Stomach smooth muscle (tissue), 2 donors: ENCODE measurements around the gene TBC1D1.
A peak's percentile ranks its signal among the peaks of the same experiment; 100 is the strongest.

ENCODE experiments used
- H3K27ac ChIP-seq: one replicate; pipeline ENCODE4 v1.7.0; 2013; ENCODE audit warnings: mild to moderate bottlenecking, low read length, inconsistent platforms
- H3K27me3 ChIP-seq, 2 donors: one replicate each; pipeline ENCODE4 v1.7.0; 2013; ENCODE audit warnings: low read length in 2 of 2; ENCODE audit not compliant: insufficient read depth in 2 of 2, control insufficient read depth in 1 of 2
- H3K36me3 ChIP-seq, 2 donors: one replicate each; pipeline ENCODE4 v1.7.0; 2013; ENCODE audit warnings: low read length in 2 of 2; ENCODE audit not compliant: control insufficient read depth in 2 of 2, insufficient read depth in 2 of 2
- H3K4me1 ChIP-seq: one replicate; pipeline ENCODE4 v1.7.0; 2013; ENCODE audit warnings: low read length; ENCODE audit not compliant: control insufficient read depth, insufficient read depth
- H3K4me3 ChIP-seq, 2 donors: one replicate each; pipeline ENCODE4 v1.7.0; 2013; ENCODE audit warnings: low read length in 2 of 2
- H3K9ac ChIP-seq, 2 donors: one replicate each; pipeline ENCODE4 v1.7.0; 2013; ENCODE audit warnings: low read length in 2 of 2, mild to moderate bottlenecking in 1 of 2
- H3K9me3 ChIP-seq, 2 donors: one replicate each; pipeline ENCODE4 v1.7.0; 2013; ENCODE audit warnings: low read length in 2 of 2; ENCODE audit not compliant: control insufficient read depth in 2 of 2
- donor health status: healthy.
- donor health status: Pancreatic carcinoma.

TBC1D1 gene

DNA sequence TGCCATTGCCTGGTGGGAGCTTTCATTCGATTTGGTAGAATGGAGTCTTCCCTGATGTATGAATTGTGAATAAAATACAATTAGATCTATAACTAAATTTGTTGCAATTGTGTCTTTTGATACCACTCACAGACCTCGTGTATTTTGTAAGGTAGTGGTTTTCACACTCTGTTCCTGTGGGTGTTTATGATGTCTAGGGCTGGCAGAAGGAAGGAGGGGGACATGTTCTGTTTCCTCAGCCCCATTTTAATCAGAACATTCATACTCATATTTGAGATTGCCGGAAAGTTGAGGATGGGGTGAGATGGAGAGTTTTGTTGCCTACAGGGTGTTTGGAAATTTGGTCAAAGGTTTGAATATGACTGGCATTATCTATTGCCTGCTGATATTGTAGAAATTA lies 112.2 kb downstream of the TBC1D1 start:
- H3K9me3 ChIP-seq, result no peaks in the 10 kb centered on the region
- no peaks in the 10 kb centered on the region for H3K36me3 ChIP-seq
- H3K27me3 ChIP-seq, result no peaks in the 10 kb centered on the region
- H3K4me1 ChIP-seq, result peaks cover 32% of the 10 kb centered on the region
- H3K4me3 ChIP-seq, result no peak overlapping the region
- H3K9ac ChIP-seq, result no peak overlapping the region
- H3K27ac ChIP-seq, result no peak overlapping the region

GRCh38 chr4:38003628-38004027 lies 112.7 kb downstream of the TBC1D1 start:
- Histone ChIP-seq H3K27me3 (no peaks in the 10 kb centered on the region), H3K36me3 (no peaks in the 10 kb centered on the region), H3K4me3 (no peak overlapping the region), H3K4me1 (peaks cover 30% of the 10 kb centered on the region), H3K9ac (no peak overlapping the region), H3K9me3 (no peaks in the 10 kb centered on the region), H3K27ac (no peak overlapping the region)

- no peaks in the 10 kb centered on the region for H3K27me3 ChIP-seq
- peaks cover 28% of the 10 kb centered on the region for H3K4me1 ChIP-seq
- no peak overlapping the region for H3K27ac ChIP-seq
- H3K36me3 ChIP-seq, result no peaks in the 10 kb centered on the region
- H3K9me3 ChIP-seq, result no peaks in the 10 kb centered on the region
- H3K4me3 ChIP-seq, result peak overlapping the region in 1 of 2 donors; percentile 23
- no peak overlapping the region for H3K9ac ChIP-seq
These were observed 113.2 kb downstream of the TBC1D1 start for GRCh38 chr4:38004062-38004461.

DNA sequence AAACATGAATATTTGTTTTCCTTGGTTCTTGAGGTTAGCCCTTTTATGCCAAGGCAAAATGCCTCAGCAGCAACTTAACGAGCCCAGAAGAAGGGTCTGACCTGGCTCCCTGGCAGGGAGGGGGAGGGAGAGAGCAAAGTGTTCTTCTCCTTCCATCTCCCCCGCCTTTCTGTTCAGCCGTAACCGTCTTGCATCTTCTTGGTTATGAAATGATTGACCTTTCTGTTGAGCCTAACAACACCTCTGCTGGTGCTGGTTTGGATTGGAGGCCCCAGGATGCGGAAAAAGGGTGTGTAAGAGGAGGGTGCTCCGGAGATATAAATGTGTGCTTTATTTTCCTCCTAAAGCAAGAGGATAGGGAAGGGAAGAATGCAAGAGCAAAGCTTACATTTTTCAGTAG lies 114.0 kb downstream of the TBC1D1 start:
- Histone ChIP-seq H3K36me3 (no peaks in the 10 kb centered on the region), H3K9ac (peak overlapping the region in 1 of 2 donors; percentile 0), H3K27ac (peak overlapping the region; percentile 65), H3K27me3 (no peaks in the 10 kb centered on the region), H3K4me3 (peak overlapping the region; percentile 1 to 52), H3K9me3 (no peaks in the 10 kb centered on the region), H3K4me1 (peaks cover 31% of the 10 kb centered on the region)

- peak overlapping the region; percentile 65 for H3K27ac ChIP-seq
- peak overlapping the region in 1 of 2 donors; percentile 52 for H3K4me3 ChIP-seq
- peak overlapping the region in 1 of 2 donors; percentile 14 for H3K9ac ChIP-seq
- no peaks in the 10 kb centered on the region for H3K36me3 ChIP-seq
- H3K27me3 ChIP-seq, result no peaks in the 10 kb centered on the region
- no peaks in the 10 kb centered on the region for H3K9me3 ChIP-seq
- peaks cover 39% of the 10 kb centered on the region for H3K4me1 ChIP-seq
These were observed 114.8 kb downstream of the TBC1D1 start for GRCh38 chr4:38005637-38006036.

GRCh38 chr4:38007645-38008044 lies 116.8 kb downstream of the TBC1D1 start:
- Histone ChIP-seq H3K9ac (no peak overlapping the region), H3K27ac (peak overlapping the region; percentile 12), H3K27me3 (no peaks in the 10 kb centered on the region), H3K4me3 (no peak overlapping the region), H3K4me1 (peaks cover 36% of the 10 kb centered on the region), H3K9me3 (no peaks in the 10 kb centered on the region), H3K36me3 (no peaks in the 10 kb centered on the region)

GRCh38 chr4:38008571-38009021 lies 117.7 kb downstream of the TBC1D1 start:
- Histone ChIP-seq H3K9ac (no peak overlapping the region), H3K27me3 (no peaks in the 10 kb centered on the region), H3K4me3 (peak overlapping the region in 1 of 2 donors; percentile 0), H3K27ac (no peak overlapping the region), H3K36me3 (no peaks in the 10 kb centered on the region), H3K4me1 (peaks cover 34% of the 10 kb centered on the region), H3K9me3 (no peaks in the 10 kb centered on the region)

- Histone ChIP-seq H3K4me3 (no peak overlapping the region), H3K27me3 (no peaks in the 10 kb centered on the region), H3K9ac (no peak overlapping the region), H3K36me3 (no peaks in the 10 kb centered on the region), H3K4me1 (peaks cover 38% of the 10 kb centered on the region), H3K9me3 (no peaks in the 10 kb centered on the region), H3K27ac (no peak overlapping the region)
These were observed 118.5 kb downstream of the TBC1D1 start for GRCh38 chr4:38009421-38009820.

DNA sequence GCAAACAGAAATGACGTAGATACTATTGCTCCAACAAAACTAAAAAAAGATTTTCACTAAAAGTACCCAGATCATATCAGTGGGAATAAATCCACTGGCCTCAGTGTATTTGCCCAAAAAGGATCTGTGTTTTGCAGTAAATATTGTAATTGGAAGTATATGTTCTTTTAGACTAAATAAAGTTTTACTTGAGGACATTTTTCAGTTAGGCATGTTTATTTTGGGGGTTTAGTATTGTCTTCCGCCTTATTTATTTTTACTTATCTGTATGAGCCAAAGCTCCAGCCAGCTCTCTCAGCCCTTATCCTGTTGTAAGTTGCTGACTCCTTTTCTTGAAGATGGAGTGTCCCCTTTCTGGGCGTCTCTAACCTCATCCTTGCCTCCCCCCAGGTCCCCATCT lies 119.1 kb downstream of the TBC1D1 start:
- Histone ChIP-seq H3K4me1 (peaks cover 37% of the 10 kb centered on the region), H3K36me3 (peaks cover 3% of the 10 kb centered on the region in 2 donors), H3K9me3 (no peaks in the 10 kb centered on the region), H3K27me3 (no peaks in the 10 kb centered on the region), H3K4me3 (no peak overlapping the region), H3K27ac (peak overlapping the region; percentile 41), H3K9ac (no peak overlapping the region)

GRCh38 chr4:38011511-38012162 lies 120.8 kb downstream of the TBC1D1 start:
- Histone ChIP-seq H3K4me3 (no peak overlapping the region), H3K4me1 (peaks cover 40% of the 10 kb centered on the region), H3K27me3 (no peaks in the 10 kb centered on the region), H3K9ac (no peak overlapping the region), H3K9me3 (no peaks in the 10 kb centered on the region), H3K27ac (no peak overlapping the region), H3K36me3 (peaks cover 3 to 6% of the 10 kb centered on the region in 2 donors)
